ENCODE measurements around the gene ICAM5.

DNA sequence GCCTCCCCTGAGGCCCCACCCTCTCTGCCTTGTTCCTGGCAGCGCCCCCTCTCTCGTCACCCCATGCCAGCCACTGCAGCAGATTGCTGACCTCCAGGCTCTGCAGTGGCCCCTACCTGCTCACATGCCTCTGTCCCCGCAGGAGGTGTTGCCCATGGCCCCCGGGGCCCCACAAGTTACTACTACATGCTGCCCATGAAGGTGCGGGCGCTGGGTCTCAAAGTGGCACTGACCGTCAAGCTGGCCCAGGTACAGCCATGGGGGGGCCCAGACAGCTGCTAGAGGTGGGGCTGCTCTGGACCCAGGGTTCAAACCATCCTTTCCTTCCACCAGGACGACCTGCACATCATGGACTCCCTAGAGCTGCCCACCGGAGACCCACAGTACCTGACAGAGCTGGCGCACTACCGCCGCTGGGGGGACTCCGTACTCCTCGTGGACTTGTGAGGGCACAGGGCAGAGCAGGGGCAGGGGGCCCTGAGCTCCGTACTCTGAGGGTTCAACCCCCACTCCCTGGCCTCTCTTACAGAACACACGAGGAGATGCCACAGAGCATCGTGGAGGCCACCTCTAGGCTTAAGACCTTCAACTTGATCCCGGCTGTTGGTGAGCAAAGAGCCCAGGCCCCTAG lies 31.6 kb upstream of the ICAM5 start:
- TF ChIP-seq, protein P1, sequence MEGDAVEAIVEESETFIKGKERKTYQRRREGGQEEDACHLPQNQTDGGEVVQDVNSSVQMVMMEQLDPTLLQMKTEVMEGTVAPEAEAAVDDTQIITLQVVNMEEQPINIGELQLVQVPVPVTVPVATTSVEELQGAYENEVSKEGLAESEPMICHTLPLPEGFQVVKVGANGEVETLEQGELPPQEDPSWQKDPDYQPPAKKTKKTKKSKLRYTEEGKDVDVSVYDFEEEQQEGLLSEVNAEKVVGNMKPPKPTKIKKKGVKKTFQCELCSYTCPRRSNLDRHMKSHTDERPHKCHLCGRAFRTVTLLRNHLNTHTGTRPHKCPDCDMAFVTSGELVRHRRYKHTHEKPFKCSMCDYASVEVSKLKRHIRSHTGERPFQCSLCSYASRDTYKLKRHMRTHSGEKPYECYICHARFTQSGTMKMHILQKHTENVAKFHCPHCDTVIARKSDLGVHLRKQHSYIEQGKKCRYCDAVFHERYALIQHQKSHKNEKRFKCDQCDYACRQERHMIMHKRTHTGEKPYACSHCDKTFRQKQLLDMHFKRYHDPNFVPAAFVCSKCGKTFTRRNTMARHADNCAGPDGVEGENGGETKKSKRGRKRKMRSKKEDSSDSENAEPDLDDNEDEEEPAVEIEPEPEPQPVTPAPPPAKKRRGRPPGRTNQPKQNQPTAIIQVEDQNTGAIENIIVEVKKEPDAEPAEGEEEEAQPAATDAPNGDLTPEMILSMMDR (IDR thresholded peaks at IDR 0.05; ENCODE audit: poor library complexity), result no peak
- TF ChIP-seq EZH2phosphoT487 (IDR thresholded peaks at IDR 0.05; ENCODE audit: low read depth, severe bottlenecking, unreplicated experiment), result no peak
